ENCODE data around the gene PEX5L.
A peak's percentile ranks its signal among the peaks of the same experiment; 100 is the strongest.

PEX5L gene

DNA sequence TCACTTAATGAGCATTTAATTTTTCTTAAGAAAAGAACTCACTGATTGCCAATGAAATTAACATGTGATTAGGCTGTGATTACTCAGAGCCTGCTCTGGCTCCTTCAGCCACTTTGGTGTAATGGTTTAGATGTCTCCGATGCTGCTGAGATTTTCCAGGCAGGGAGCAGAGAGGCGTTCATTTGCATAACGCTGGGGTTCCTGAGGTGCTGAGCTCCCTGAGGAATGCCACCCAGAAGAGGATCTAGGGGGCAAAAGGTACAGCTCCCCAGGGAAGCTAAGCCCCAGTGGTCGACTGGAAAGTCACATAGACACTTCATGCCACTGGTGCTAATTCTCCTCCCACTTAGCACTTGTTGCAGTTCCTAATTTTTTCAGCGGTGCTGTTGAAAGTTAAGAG lies 264.4 kb downstream of the PEX5L start:
- TF ChIP-seq, protein P1, sequence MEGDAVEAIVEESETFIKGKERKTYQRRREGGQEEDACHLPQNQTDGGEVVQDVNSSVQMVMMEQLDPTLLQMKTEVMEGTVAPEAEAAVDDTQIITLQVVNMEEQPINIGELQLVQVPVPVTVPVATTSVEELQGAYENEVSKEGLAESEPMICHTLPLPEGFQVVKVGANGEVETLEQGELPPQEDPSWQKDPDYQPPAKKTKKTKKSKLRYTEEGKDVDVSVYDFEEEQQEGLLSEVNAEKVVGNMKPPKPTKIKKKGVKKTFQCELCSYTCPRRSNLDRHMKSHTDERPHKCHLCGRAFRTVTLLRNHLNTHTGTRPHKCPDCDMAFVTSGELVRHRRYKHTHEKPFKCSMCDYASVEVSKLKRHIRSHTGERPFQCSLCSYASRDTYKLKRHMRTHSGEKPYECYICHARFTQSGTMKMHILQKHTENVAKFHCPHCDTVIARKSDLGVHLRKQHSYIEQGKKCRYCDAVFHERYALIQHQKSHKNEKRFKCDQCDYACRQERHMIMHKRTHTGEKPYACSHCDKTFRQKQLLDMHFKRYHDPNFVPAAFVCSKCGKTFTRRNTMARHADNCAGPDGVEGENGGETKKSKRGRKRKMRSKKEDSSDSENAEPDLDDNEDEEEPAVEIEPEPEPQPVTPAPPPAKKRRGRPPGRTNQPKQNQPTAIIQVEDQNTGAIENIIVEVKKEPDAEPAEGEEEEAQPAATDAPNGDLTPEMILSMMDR (conservative IDR thresholded peaks at IDR 0.05; ENCODE audit: low read depth): no peak
- no peak for DNase-seq (ENCODE audit: low spot score)
- CTCF ChIA-PET: interaction anchor here (0.6 kb wide), 1 partner anchor 787 kb away, joined by 3 read pairs; no protein-coding TSS in a partner anchor
- POLR2A ChIA-PET (ENCODE audit: low non-redundant PET): no interaction called here
- H3K27ac ChIP-seq: no peak overlapping the region

DNA sequence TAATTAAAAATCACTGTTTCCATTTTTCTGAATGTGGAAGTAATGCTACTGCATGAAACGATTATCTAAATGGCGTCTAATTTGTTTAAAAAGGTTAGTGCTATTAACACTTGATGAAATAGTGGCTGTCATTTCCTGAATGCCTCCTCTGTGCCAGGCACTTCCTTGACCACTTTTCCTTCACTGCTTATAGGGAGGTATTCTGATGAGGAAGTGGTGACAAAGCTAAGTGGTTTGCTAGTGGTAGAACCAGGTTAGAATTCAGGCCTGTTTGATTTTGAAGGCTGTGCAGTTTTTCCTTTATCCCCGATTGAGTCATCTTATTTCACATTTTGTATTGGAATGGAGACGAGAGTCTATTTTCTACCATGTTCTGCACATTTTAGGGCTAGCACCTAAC lies 264.9 kb downstream of the PEX5L start:
- CTCF ChIA-PET: interaction anchor here (0.5 to 1.2 kb wide), 3 partner anchors 12 to 823 kb away, joined by 3 to 4 read pairs (median 3); no protein-coding TSS in a partner anchor
- POLR2A ChIA-PET (ENCODE audit: low non-redundant PET): no interaction called here
- TF ChIP-seq, protein P1 (conservative IDR thresholded peaks at IDR 0.05; ENCODE audit: low read depth): no peak
- DNase-seq (ENCODE audit: low spot score): no peak
- no peak overlapping the region for H3K27ac ChIP-seq

DNA sequence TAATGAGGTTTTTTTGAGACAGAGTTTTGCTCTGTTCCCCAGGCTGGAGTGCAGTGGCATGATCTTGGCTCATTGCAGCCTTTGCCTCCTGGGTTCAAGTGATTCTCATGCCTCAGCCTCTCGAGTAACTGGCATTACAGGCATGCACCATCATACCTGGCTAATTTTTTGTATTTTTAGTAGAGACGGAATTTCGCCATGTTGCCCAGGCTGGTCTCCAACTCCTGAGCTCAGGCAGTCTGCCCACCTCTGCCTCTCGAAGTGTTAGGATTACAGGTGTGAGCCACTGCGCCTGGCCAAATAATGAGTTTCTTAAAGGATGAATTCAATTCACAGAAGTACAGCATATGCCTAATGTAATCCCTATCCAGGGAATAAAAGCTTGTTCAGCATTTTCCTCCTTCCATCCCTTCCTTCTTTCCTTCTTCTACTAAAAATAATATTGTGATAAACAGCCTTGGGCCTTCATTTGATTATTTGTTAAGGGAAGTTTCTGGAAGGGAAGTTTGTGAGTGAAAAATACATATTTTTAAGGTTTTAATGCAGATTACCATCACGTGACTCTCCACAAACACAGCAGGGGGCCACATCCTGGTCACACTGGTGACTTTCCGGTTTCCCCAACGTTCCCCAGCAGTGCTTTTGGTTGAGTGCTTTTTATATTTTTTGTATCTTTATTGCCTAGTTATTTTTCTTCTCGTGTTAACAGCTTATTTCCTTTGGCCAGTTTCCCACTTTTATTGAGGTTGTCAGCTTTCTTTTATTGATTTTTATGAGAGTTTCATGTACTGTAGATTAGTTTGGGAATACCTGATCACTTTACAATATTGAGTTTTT lies 267.1 kb downstream of the PEX5L start:
- POLR2A ChIA-PET (ENCODE audit: low non-redundant PET): no interaction called here
- TF ChIP-seq, protein P1 (conservative IDR thresholded peaks at IDR 0.05; ENCODE audit: low read depth): no peak
- H3K27ac ChIP-seq: no peak overlapping the region
- no peak for DNase-seq (ENCODE audit: low spot score)
- CTCF ChIA-PET: interaction anchor here (1.0 kb wide), 1 partner anchor 13 kb away, joined by 7 read pairs; no protein-coding TSS in a partner anchor

DNA sequence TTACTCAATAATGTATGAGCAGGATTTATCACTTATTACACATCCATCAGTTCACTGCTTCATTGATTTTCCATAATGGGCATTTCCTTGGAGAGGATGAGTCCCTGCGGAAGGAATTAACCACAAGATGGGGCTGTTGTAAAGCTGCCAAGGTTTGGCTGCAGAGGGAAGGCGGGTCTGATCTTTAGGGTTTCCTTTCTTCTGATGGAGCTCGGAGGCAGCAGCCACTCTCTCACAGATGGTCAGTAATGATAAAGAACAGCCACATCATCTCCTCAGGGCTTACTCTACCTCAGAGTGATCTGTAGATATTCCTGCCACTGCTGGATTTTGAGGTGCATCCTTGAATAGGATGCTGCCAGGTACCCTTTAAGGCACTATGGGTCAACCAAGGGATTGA lies 268.7 kb downstream of the PEX5L start:
- peak; percentile 64 for DNase-seq (ENCODE audit: low spot score)
- ChIA-PET CTCF (interaction anchor here (0.5 to 1.1 kb wide), 6 partner anchors 13 to 315 kb away, joined by 3 to 7 read pairs (median 3); no protein-coding TSS in a partner anchor), POLR2A (ENCODE audit: low non-redundant PET) (no interaction called here)
- no peak overlapping the region for H3K27ac ChIP-seq
- TF ChIP-seq, protein P1 (conservative IDR thresholded peaks at IDR 0.05; ENCODE audit: low read depth): peak; percentile 34

DNA sequence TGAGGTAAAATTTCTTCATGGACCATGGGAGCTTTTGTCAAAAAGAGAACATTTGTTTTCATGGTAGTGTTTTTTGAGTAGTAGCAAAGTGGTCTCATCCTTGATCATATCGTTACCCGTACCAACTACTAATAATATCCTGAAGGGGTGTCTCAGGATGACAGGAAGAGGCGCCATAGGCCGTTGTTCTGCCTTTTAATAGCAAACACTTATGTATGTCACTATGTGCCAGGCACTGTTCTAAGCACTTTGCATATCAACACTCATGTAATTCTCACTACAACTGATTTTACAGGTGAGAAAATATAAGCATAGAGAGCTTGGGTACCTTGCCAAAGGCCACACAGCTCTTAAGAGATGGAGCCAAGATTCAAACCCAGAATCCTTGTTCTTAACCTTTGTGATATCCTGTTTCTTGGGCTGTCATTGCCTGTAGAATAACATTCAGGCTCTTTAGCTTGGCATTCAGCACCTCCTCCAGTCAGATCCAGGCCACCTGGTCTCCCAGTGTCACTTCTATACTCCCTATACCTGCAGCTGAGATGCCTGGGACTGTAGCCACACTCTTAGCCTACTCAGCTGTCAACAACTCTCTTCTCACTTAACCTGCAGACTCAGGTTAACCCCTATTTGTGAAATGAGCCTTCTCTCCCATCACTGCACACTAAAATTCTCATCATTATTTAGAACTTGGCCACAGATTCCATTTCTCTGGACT lies 270.2 kb downstream of the PEX5L start:
- TF ChIP-seq, protein P1 (conservative IDR thresholded peaks at IDR 0.05; ENCODE audit: low read depth): no peak
- POLR2A ChIA-PET (ENCODE audit: low non-redundant PET): no interaction called here
- CTCF ChIA-PET: interaction anchor here (0.6 to 1.3 kb wide), 3 partner anchors 15 to 848 kb away, joined by 3 to 4 read pairs (median 4); no protein-coding TSS in a partner anchor
- no peak for DNase-seq (ENCODE audit: low spot score)
- H3K27ac ChIP-seq: no peak overlapping the region

DNA sequence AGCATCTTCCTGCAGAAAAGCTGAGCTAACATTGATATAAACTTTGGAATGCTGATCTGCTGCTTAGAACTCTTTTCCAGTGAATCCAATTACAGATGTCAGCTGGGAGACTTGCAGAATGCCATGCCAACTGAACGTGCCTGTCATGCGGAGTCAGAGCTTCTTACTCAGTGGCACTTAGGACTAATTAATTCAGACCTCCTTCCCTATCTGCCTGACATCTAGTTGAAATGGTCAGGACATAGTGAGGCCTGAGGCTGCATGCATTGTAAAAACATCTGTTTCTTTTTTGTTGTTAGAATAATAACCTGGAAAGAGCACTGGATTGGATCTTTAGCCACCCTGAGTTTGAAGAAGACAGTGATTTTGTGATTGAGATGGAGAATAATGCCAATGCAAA lies 271.3 kb downstream of the PEX5L start:
- CTCF ChIA-PET: interaction anchor here (0.6 kb wide), 1 partner anchor 1844 kb away, joined by 3 read pairs; no protein-coding TSS in a partner anchor
- no peak for DNase-seq (ENCODE audit: low spot score)

More for the DNA sequence above, 271.3 kb downstream of the PEX5L start:
- POLR2A ChIA-PET (ENCODE audit: low non-redundant PET): no interaction called here
- TF ChIP-seq, protein P1 (conservative IDR thresholded peaks at IDR 0.05; ENCODE audit: low read depth): no peak
- H3K27ac ChIP-seq: no peak overlapping the region

Data from RWPE1 (cell line).